H9 (cell line): ENCODE measurements around the gene LHX4. TPM values are rescaled to one million over a fixed set of nuclear protein-coding genes. Genes with fewer than 3 reads are reported as not detected.

Source experiments
- DNase-seq: peaks from one replicate; pipeline ENCODE4 v3.0.0-alpha.2; 2017
- H2AFZ ChIP-seq: one replicate; pipeline ENCODE4 v1.6.1; 2013; ENCODE audit warnings: mild to moderate bottlenecking, low read length, control low read depth, moderate library complexity
- H2AK5ac ChIP-seq: 2 replicates; pipeline ENCODE4 v1.6.1; 2013; ENCODE audit warnings: low read length, control low read depth, mixed read lengths; ENCODE audit not compliant: insufficient read length
- H2BK120ac ChIP-seq: one replicate; pipeline ENCODE4 v1.6.1; 2013; ENCODE audit warnings: low read depth, mild to moderate bottlenecking, low read length, control low read depth, inconsistent platforms; ENCODE audit not compliant: poor library complexity, severe bottlenecking
- H2BK12ac ChIP-seq: 2 replicates; pipeline ENCODE4 v1.6.1; 2013; ENCODE audit warnings: low read length, control low read depth, mixed read lengths, low read depth; ENCODE audit not compliant: insufficient read length
- H2BK15ac ChIP-seq: 2 replicates; pipeline ENCODE4 v1.6.1; 2013; ENCODE audit warnings: low read depth, low read length, control low read depth
- H2BK20ac ChIP-seq: one replicate; pipeline ENCODE4 v1.6.1; 2013; ENCODE audit warnings: low read depth, mild to moderate bottlenecking, low read length, control low read depth, inconsistent platforms; ENCODE audit not compliant: poor library complexity, severe bottlenecking
- H2BK5ac ChIP-seq: 2 replicates; pipeline ENCODE4 v1.6.1; 2013; ENCODE audit warnings: low read length, control low read depth, mixed read lengths; ENCODE audit not compliant: insufficient read length
- H3K14ac ChIP-seq: 2 replicates; pipeline ENCODE4 v1.6.1; 2013; ENCODE audit warnings: low read length, control low read depth; ENCODE audit not compliant: insufficient read depth
- H3K18ac ChIP-seq: 2 replicates; pipeline ENCODE4 v1.6.1; 2013; ENCODE audit warnings: low read depth, mild to moderate bottlenecking, mixed read lengths, low read length, control low read depth; ENCODE audit not compliant: insufficient read length
- H3K23ac ChIP-seq: 2 replicates; pipeline ENCODE4 v1.6.1; 2013; ENCODE audit warnings: low read length, control low read depth, mixed read lengths, low read depth; ENCODE audit not compliant: insufficient read length
- H3K23me2 ChIP-seq: 2 replicates; pipeline ENCODE4 v1.6.1; 2013; ENCODE audit warnings: low read depth, mild to moderate bottlenecking, mixed read lengths, low read length, control low read depth; ENCODE audit not compliant: insufficient read length, poor library complexity, severe bottlenecking
- H3K27ac ChIP-seq: 2 replicates; pipeline ENCODE4 v1.5.1; 2013; ENCODE audit warnings: low read length, control low read depth, mixed read lengths, low read depth; ENCODE audit not compliant: insufficient read length
- H3K27me3 ChIP-seq: 2 replicates; pipeline ENCODE4 v1.6.1; 2013; ENCODE audit warnings: low read length, control low read depth, inconsistent platforms; ENCODE audit not compliant: insufficient read depth
- H3K4ac ChIP-seq: 2 replicates; pipeline ENCODE4 v1.6.1; 2013; ENCODE audit warnings: low read depth, mild to moderate bottlenecking, control low read depth, inconsistent platforms, low read length, moderate library complexity
- H3K4me1 ChIP-seq: 2 replicates; pipeline ENCODE4 v1.6.1; 2013; ENCODE audit warnings: low read length, control low read depth, inconsistent platforms; ENCODE audit not compliant: insufficient read depth
- H3K4me2 ChIP-seq: 2 replicates; pipeline ENCODE4 v1.6.1; 2013; ENCODE audit warnings: low read length, control low read depth, mixed read lengths; ENCODE audit not compliant: insufficient read length, insufficient read depth
- H3K56ac ChIP-seq: 2 replicates; pipeline ENCODE4 v1.6.1; 2013; ENCODE audit warnings: low read depth, mild to moderate bottlenecking, mixed read lengths, low read length, control low read depth; ENCODE audit not compliant: insufficient read length
- H3K79me1 ChIP-seq: 2 replicates; pipeline ENCODE4 v1.6.1; 2013; ENCODE audit warnings: low read depth, mild to moderate bottlenecking, moderate library complexity, low read length, control low read depth, inconsistent platforms; ENCODE audit not compliant: insufficient read depth, poor library complexity, severe bottlenecking
- H3K79me2 ChIP-seq: 2 replicates; pipeline ENCODE4 v1.6.1; 2013; ENCODE audit warnings: low read length, control low read depth, inconsistent platforms; ENCODE audit not compliant: insufficient read depth
- H3K9ac ChIP-seq: 2 replicates; pipeline ENCODE4 v1.6.1; 2013; ENCODE audit warnings: low read length, control low read depth, mixed read lengths; ENCODE audit not compliant: insufficient read length; ENCODE audit errors: extremely low read depth
- H3K9me3 ChIP-seq: one replicate; pipeline ENCODE4 v1.6.1; 2013; ENCODE audit warnings: low read depth, low read length, inconsistent platforms; ENCODE audit not compliant: control insufficient read depth
- H3T11ph ChIP-seq: one replicate; pipeline ENCODE4 v1.6.1; 2013; ENCODE audit warnings: mild to moderate bottlenecking, low read length, control low read depth, inconsistent platforms
- H4K20me1 ChIP-seq: one replicate; pipeline ENCODE4 v1.6.1; 2013; ENCODE audit not compliant: control insufficient read depth, insufficient read length, insufficient read depth
- H4K5ac ChIP-seq: 2 replicates; pipeline ENCODE4 v1.6.1; 2013; ENCODE audit warnings: low read depth, mild to moderate bottlenecking, mixed read lengths, low read length, control low read depth; ENCODE audit not compliant: insufficient read length
- H4K8ac ChIP-seq: replicated peaks from 2 replicates; pipeline ENCODE4 v1.6.1; 2013; ENCODE audit warnings: low read length, control low read depth, mixed read lengths, low read depth; ENCODE audit not compliant: insufficient read length
- H4K91ac ChIP-seq: 2 replicates; pipeline ENCODE4 v1.6.1; 2013; ENCODE audit warnings: low read depth, mild to moderate bottlenecking, moderate library complexity, mixed read lengths, low read length, control low read depth; ENCODE audit not compliant: insufficient read length
- H3K27ac Mint-ChIP-seq, 3 experiments: 2 replicates in 2 of 3; 3 replicates in 1 of 3; pipeline ENCODE4 v1.8.0; 2020 to 2021; ENCODE audit warnings: mixed read lengths in 3 of 3, mild to moderate bottlenecking in 1 of 3, moderate library complexity in 1 of 3
- H3K27me3 Mint-ChIP-seq: 2 replicates; pipeline ENCODE4 v1.8.0; 2021; ENCODE audit warnings: low read depth, mild to moderate bottlenecking, moderate library complexity, mixed read lengths
- H3K36me3 Mint-ChIP-seq, 3 experiments: 2 replicates in 2 of 3; 3 replicates in 1 of 3; pipeline ENCODE4 v1.8.0; 2020 to 2021; ENCODE audit warnings: low read depth in 3 of 3, mixed read lengths in 3 of 3; ENCODE audit not compliant: insufficient read depth in 1 of 3
- H3K4me1 Mint-ChIP-seq, 2 experiments: 2 replicates each; pipeline ENCODE4 v1.8.0; 2020; ENCODE audit warnings: mixed read lengths in 2 of 2
- H3K4me3 Mint-ChIP-seq, 2 experiments: 2 replicates in 1 of 2; 3 replicates in 1 of 2; pipeline ENCODE4 v1.8.0; 2020 to 2021; ENCODE audit warnings: mild to moderate bottlenecking in 2 of 2, mixed read lengths in 2 of 2, moderate library complexity in 1 of 2
- H3K9me3 Mint-ChIP-seq, 2 experiments: 2 replicates in 1 of 2; 3 replicates in 1 of 2; pipeline ENCODE4 v1.8.0; 2020; ENCODE audit warnings: mild to moderate bottlenecking in 2 of 2, mixed read lengths in 2 of 2, moderate library complexity in 1 of 2
- CTCF ChIP-seq: fragments of 200-600 bp; sonication (generic); conservative IDR thresholded peaks from 3 replicates; pipeline ENCODE4 v1.8.0; 2021; ENCODE audit warnings: antibody characterized with exemption, mild to moderate bottlenecking
- WGBS: extraction: QIAGEN DNeasy Blood & Tissue Kit; methylation state at CpG from one replicate; pipeline ENCODE4 v1.1.7; 2013; ENCODE audit warnings: missing lambda C conversion rate, low lambda C conversion rate, mixed read lengths; ENCODE audit not compliant: insufficient read length; ENCODE audit errors: extremely low coverage; 5-methylcytosine and 5-hydroxymethylcytosine counted together
- total RNA-seq: library from RNA; stranded (reverse); gene quantifications from 2 replicates; pipeline ENCODE4 v1.2.1, GENCODE V29; 2021

LHX4 gene
- total RNA-seq, 1 experiment from 2014 or later = 1.9 TPM

- peaks cover 18 to 50% (median 46%) of the 10 kb centered on the region in 3 experiments; a peak in 6 of 7 replicates for H3K36me3 Mint-ChIP-seq
- H3K14ac ChIP-seq = no peak overlapping the region
- no peak overlapping the region for H2BK120ac ChIP-seq
- no peak overlapping the region for H3K18ac ChIP-seq
- H3K9me3 Mint-ChIP-seq = no peaks in the 10 kb centered on the region
- H2BK12ac ChIP-seq = no peak overlapping the region
- H3K9ac ChIP-seq = no peak overlapping the region
- H2BK20ac ChIP-seq = no peak overlapping the region
- no peak overlapping the region for H2BK5ac ChIP-seq
- H2AFZ ChIP-seq = no peak overlapping the region
- H4K8ac ChIP-seq = no peak overlapping the region
- WGBS = no CpG with 5 or more reads among the region's 5 CpGs
- peaks cover 0 to 20% of the 10 kb centered on the region in 2 experiments; a peak in 2 of 4 replicates for H3K4me1 Mint-ChIP-seq
- H3K9me3 ChIP-seq = no peaks in the 10 kb centered on the region
- H3K56ac ChIP-seq = no peak overlapping the region
- no peak for DNase-seq
- no peaks in the 10 kb centered on the region for H3K4me1 ChIP-seq
- H4K91ac ChIP-seq = no peak overlapping the region
- no peak overlapping the region for H2AK5ac ChIP-seq
- no peaks in the 10 kb centered on the region for H3K79me2 ChIP-seq
- H3K23me2 ChIP-seq = no peaks in the 10 kb centered on the region
- no peaks in the 10 kb centered on the region for H3K27me3 ChIP-seq
- no peak overlapping the region for H3K23ac ChIP-seq
- H3K27me3 Mint-ChIP-seq = peaks cover 1% of the 10 kb centered on the region; the same call in 1 of the 2 replicates
- no peak overlapping the region for H3K27ac Mint-ChIP-seq
- H3K4me3 Mint-ChIP-seq = no peak overlapping the region
- no peak overlapping the region for H3K27ac ChIP-seq
- no peak for TF ChIP-seq CTCF
- no peak overlapping the region for H4K5ac ChIP-seq
- no peaks in the 10 kb centered on the region for H4K20me1 ChIP-seq
- H2BK15ac ChIP-seq = no peak overlapping the region
- H3K79me1 ChIP-seq = no peaks in the 10 kb centered on the region
- no peak overlapping the region for H3K4ac ChIP-seq
- no peak overlapping the region for H3K4me2 ChIP-seq
- H3T11ph ChIP-seq = no peak overlapping the region
Observed at GRCh38 chr1:180190091-180190490, 40.0 kb upstream of the LHX4 start.
